Stimulated activated CD4-positive, alpha-beta T cell treated with anti-CD3 and anti-CD28 coated beads, Interleukin-4, amount 100 ng/mL, for 1 hour (primary cell): ENCODE data around the gene GJB4.
"Not testable (repeated sequence)": the region's sequence is repeated elsewhere in the genome, so short reads cannot be mapped to it uniquely, and the experiment has no call there.

Experiments
- DNase-seq: peaks from one replicate; pipeline ENCODE4 v3.0.0-alpha.2; 2020

GJB4 gene

GRCh38 chr1:34746785-34747637 is 12.5 kb upstream of the GJB4 start:
- DNase-seq: no peak

DNA sequence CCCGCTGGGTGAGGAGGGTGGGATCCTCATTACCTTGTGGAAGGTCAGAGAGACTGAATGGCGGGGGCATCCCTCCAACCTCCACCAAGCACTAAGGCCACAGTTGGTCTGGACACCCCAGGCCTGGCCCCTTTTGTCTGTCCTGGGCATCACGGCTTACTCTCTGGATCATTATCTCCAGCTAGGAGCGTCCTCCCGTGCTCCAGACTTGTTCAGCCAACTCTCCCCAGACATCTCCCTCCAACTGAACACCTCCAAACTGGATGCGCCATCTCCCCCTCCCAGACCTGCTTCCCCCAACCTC is 11.9 kb upstream of the GJB4 start:
- DNase-seq: no peak

- no peak for DNase-seq
Measured at GRCh38 chr1:34749992-34750391, 9.5 kb upstream of the GJB4 start.

GRCh38 chr1:34750610-34751009 is 8.9 kb upstream of the GJB4 start:
- DNase-seq: no peak

DNA sequence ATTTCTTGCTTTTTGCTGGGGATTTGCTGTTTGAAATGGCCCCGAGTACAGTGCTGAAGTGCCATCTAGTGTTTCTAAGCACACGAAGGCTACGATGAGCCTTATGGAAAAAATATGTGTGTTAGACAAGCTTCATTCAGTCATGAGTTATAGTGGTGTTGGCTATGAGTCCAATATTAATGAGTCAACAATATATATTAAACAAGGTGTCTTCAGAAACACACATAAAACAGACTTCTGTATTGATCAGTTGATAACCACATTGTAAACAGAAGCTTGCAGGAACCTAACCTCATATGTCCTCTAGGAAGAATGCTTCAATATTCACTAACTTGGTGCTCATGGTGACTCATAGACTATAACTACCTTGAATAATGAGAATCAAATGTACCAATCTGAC is 6.4 kb upstream of the GJB4 start:
- no peak for DNase-seq

GRCh38 chr1:34754964-34755637 is 4.4 kb upstream of the GJB4 start, which contains the start of gene GJB5:
GJB5 (plus strand) TSS chr1:34755047; CDS start chr1:34757331, 2,284 bp downstream.
- no peak for DNase-seq

DNA sequence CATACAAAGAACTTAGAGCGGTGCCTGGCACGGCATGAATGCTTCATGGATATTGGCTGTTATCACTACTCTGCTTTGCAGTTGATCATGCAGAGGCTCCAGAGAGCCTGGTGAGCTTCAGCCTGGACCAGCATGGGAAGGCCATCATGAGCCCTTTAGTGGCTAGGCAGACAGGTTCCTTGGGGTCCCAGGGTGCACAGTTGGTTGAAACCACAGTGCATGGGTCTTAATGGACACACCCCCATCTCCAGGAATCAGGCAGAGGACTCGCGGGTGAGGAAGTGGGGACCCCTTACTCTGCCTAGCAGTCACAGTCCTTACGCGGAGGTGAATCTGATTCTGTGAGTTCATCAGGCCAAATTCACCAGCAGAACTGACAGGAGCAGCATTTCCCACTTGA is 3.6 kb upstream of the GJB4 start:
- no peak for DNase-seq

- no peak for DNase-seq
Measured at GRCh38 chr1:34757386-34757785, 2.2 kb upstream of the GJB4 start.

DNA sequence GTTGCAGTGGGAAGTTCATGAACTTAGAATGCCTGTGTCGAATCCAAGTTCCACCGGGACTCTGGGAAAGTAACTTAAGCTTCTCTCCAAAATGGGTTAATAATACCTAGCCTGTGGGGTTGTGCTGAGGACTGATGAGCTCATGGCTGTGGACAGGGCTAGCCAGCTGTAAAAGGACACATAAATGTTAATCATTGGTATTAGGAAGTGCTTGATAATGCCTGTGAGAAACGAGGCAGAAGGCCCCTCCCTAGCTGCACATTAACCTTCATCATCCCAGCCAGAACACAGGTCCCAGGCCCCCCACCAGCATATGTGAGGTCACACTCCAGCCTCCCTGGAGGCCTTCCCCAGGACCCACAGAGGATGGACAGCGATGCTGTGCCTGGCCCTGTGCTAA is 789 bp upstream of the GJB4 start:
- no peak for DNase-seq

- no peak for DNase-seq
Measured at GRCh38 chr1:34761176-34761761, 1.7 kb downstream of the GJB4 start.

GRCh38 chr1:34761776-34762307 is 2.3 kb downstream of the GJB4 start:
- DNase-seq: no peak

GRCh38 chr1:34762474-34763141 is 3.1 kb downstream of the GJB4 start:
- no peak for DNase-seq

- no peak for DNase-seq
Measured at GRCh38 chr1:34763142-34763781, 3.7 kb downstream of the GJB4 start.

DNA sequence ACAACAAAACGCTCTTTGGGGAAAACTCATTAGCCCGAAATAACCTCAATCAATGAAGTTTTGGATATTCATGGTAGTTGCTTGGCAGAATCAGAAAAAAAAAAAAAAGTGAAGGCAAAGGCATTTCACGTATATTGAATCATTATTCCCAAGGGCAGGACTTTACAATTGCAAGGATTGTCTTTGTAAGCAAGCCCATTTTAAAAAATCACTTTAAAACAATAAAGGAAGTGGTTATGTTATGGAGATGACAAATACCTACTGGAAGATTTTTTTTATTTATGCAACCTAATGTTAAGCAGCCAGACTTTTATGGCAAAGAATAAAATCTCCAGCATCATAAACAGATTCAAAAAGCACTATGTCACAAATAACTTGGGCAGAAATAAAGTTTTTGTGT is 9.3 kb downstream of the GJB4 start:
- DNase-seq: no peak

DNA sequence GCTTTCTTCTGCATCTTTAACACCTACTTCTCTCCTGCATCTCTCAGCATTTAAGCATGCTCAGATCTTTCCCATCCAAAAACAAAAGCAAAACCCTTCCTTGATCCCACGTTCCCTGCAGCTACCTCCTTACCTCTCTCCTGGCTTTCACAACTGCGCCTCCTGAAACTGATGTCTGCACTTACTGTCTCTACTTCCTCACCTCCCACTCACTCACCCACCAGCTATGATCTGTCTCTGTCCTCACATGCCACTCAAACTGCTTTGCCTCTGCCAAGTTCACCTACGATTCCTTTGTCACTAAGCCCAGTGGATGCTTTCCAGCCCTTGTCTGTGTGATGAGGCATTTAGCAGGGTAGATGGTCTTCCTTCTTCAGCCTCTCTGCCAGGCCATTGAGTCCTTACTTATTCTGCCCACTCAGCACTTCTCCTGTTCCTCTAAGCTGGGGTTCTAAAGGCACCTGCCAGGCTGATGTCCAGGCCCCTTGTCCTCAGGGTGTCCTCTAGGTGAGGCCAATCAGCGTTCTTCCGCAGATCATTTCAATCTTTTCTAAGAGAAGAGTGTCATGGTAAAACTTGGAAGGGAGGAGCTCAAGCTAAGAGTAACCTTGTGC is 11.5 kb downstream of the GJB4 start:
- DNase-seq: no peak

GRCh38 chr1:34771573-34772371 is 12.2 kb downstream of the GJB4 start:
- no peak for DNase-seq

DNA sequence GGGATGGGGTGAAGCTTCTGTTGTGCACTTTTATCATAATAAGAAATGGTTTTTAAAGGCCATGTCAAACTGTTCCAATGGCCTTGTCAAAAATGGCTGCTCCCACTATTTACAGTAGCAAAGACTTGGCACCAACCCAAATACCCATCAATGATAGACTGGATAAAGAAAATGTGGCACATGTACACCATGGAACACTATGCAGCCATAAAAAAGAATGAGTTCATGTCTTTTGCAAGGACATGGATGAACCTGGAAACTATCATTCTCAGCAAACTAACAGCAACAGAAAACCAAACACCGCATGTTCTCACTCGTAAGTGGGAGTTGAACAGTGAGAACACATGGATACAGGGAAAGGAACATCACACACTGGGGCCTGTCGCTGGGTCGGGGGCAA is 13.6 kb downstream of the GJB4 start:
- not testable (repeated sequence) for DNase-seq

GRCh38 chr1:34774957-34775356 is 15.4 kb downstream of the GJB4 start:
- no peak for DNase-seq

GRCh38 chr1:34776911-34777310 is 17.4 kb downstream of the GJB4 start:
- DNase-seq: no peak

DNA sequence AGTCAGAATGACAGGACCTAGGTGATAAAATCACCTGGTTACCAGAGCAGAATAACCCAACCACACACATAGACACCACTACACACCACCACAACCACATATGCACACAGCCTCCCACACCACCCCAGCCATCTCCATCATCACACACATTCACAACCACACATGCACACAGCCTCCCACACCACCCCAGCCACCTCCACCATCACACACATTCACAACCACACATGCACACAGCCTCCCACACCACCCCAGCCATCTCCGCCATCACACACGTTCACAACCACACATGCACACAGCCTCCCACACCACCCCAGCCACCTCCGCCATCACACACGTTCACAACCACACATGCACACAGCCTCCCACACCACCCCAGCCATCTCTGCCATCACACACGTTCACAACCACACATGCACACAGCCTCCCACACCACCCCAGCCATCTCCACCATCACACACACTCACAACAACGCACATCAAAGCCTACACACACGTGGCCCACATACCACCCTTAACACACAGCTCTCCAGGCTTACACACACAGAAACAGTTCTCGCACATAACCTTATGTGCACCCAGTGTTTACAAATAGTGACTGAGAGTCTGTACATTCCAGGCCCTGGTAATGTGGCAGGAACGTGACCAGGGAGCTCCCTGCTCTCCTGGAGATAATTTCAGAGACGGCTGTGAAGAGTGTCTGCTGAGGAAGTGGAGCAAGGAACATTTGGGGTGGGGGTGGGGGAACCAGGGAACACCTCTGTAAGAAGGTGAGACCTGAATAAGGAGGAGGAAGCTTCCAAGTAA is 18.2 kb downstream of the GJB4 start:
- no peak for DNase-seq

GRCh38 chr1:34778381-34778780 is 18.8 kb downstream of the GJB4 start:
- DNase-seq: no peak
